ENCODE measurements around the gene SOX6. TPM values are rescaled to one million over a fixed set of nuclear protein-coding genes. Genes with fewer than 3 reads are reported as not detected.

SOX6 gene
- total RNA-seq, 1 donor from 2014 or later: 0.34 TPM

- Mint-ChIP-seq H3K4me3 (ENCODE audit: low read depth) (no peak overlapping the region), H3K27ac (no peak overlapping the region), H3K36me3 (ENCODE audit: low read depth) (no peaks in the 10 kb centered on the region), H3K9me3 (no peaks in the 10 kb centered on the region), H3K27me3 (ENCODE audit: low read depth) (no peaks in the 10 kb centered on the region), H3K4me1 (ENCODE audit: low read depth) (no peaks in the 10 kb centered on the region)
- DNase-seq (ENCODE audit: low spot score): no peak
- intact Hi-C loops (cut with micrococcal nuclease): no loop called here
Measured at GRCh38 chr11:16225623-16226022, 130.7 kb downstream of the SOX6 start.

GRCh38 chr11:16223558-16223957 lies 132.8 kb downstream of the SOX6 start:
- no peaks in the 10 kb centered on the region for H3K4me1 Mint-ChIP-seq (ENCODE audit: low read depth)
- no peaks in the 10 kb centered on the region for H3K27me3 Mint-ChIP-seq (ENCODE audit: low read depth)
- no peak for DNase-seq (ENCODE audit: low spot score)
- no peak overlapping the region for H3K27ac Mint-ChIP-seq
- no peaks in the 10 kb centered on the region for H3K9me3 Mint-ChIP-seq
- intact Hi-C loops (cut with micrococcal nuclease): no loop called here
- no peak overlapping the region for H3K4me3 Mint-ChIP-seq (ENCODE audit: low read depth)
- no peaks in the 10 kb centered on the region for H3K36me3 Mint-ChIP-seq (ENCODE audit: low read depth)

- Mint-ChIP-seq H3K27ac (no peak overlapping the region), H3K27me3 (ENCODE audit: low read depth) (no peaks in the 10 kb centered on the region), H3K4me3 (ENCODE audit: low read depth) (no peak overlapping the region), H3K36me3 (ENCODE audit: low read depth) (no peaks in the 10 kb centered on the region), H3K4me1 (ENCODE audit: low read depth) (no peaks in the 10 kb centered on the region), H3K9me3 (peaks cover 8% of the 10 kb centered on the region)
- DNase-seq (ENCODE audit: low spot score): no peak
- intact Hi-C loops (cut with micrococcal nuclease): no loop called here
Measured at GRCh38 chr11:16217631-16218030, 138.7 kb downstream of the SOX6 start.

- no peak for DNase-seq (ENCODE audit: low spot score)
- H3K27me3 Mint-ChIP-seq (ENCODE audit: low read depth): no peaks in the 10 kb centered on the region
- no peak overlapping the region for H3K27ac Mint-ChIP-seq
- no peaks in the 10 kb centered on the region for H3K4me1 Mint-ChIP-seq (ENCODE audit: low read depth)
- H3K36me3 Mint-ChIP-seq (ENCODE audit: low read depth): no peaks in the 10 kb centered on the region
- intact Hi-C loops (cut with micrococcal nuclease): no loop called here
- peaks cover 8% of the 10 kb centered on the region for H3K9me3 Mint-ChIP-seq
- H3K4me3 Mint-ChIP-seq (ENCODE audit: low read depth): no peak overlapping the region
Measured at GRCh38 chr11:16216831-16217230, 139.5 kb downstream of the SOX6 start.

- Mint-ChIP-seq H3K27me3 (ENCODE audit: low read depth) (no peaks in the 10 kb centered on the region), H3K36me3 (ENCODE audit: low read depth) (no peaks in the 10 kb centered on the region), H3K4me3 (ENCODE audit: low read depth) (no peak overlapping the region), H3K4me1 (ENCODE audit: low read depth) (no peaks in the 10 kb centered on the region), H3K27ac (no peak overlapping the region), H3K9me3 (peaks cover 8% of the 10 kb centered on the region)
- DNase-seq (ENCODE audit: low spot score): no peak
- intact Hi-C loops (cut with micrococcal nuclease): no loop called here
Measured at GRCh38 chr11:16215352-16215751, 141.0 kb downstream of the SOX6 start.

GRCh38 chr11:16211407-16211806 lies 144.9 kb downstream of the SOX6 start:
- Mint-ChIP-seq H3K36me3 (ENCODE audit: low read depth) (no peaks in the 10 kb centered on the region), H3K4me1 (ENCODE audit: low read depth) (no peaks in the 10 kb centered on the region), H3K27ac (no peak overlapping the region), H3K9me3 (peaks cover 4% of the 10 kb centered on the region), H3K27me3 (ENCODE audit: low read depth) (no peaks in the 10 kb centered on the region), H3K4me3 (ENCODE audit: low read depth) (no peak overlapping the region)
- no peak for DNase-seq (ENCODE audit: low spot score)
- intact Hi-C loops (cut with micrococcal nuclease): no loop called here

GRCh38 chr11:16204261-16204660 lies 152.1 kb downstream of the SOX6 start:
- Mint-ChIP-seq H3K4me1 (ENCODE audit: low read depth) (no peaks in the 10 kb centered on the region), H3K27me3 (ENCODE audit: low read depth) (no peaks in the 10 kb centered on the region), H3K4me3 (ENCODE audit: low read depth) (no peak overlapping the region), H3K36me3 (ENCODE audit: low read depth) (no peaks in the 10 kb centered on the region), H3K27ac (no peak overlapping the region), H3K9me3 (no peaks in the 10 kb centered on the region)
- no peak for DNase-seq (ENCODE audit: low spot score)
- intact Hi-C loops (cut with micrococcal nuclease): no loop called here

- Mint-ChIP-seq H3K27me3 (ENCODE audit: low read depth) (no peaks in the 10 kb centered on the region), H3K36me3 (ENCODE audit: low read depth) (no peaks in the 10 kb centered on the region), H3K4me3 (ENCODE audit: low read depth) (no peak overlapping the region), H3K27ac (no peak overlapping the region), H3K4me1 (ENCODE audit: low read depth) (no peaks in the 10 kb centered on the region), H3K9me3 (no peaks in the 10 kb centered on the region)
- DNase-seq (ENCODE audit: low spot score): no peak
- intact Hi-C loops (cut with micrococcal nuclease): no loop called here
Measured at GRCh38 chr11:16195651-16196050, 160.7 kb downstream of the SOX6 start.

GRCh38 chr11:16194566-16194965 lies 161.8 kb downstream of the SOX6 start:
- no peaks in the 10 kb centered on the region for H3K27me3 Mint-ChIP-seq (ENCODE audit: low read depth)
- H3K36me3 Mint-ChIP-seq (ENCODE audit: low read depth): no peaks in the 10 kb centered on the region
- no peak overlapping the region for H3K4me3 Mint-ChIP-seq (ENCODE audit: low read depth)
- DNase-seq (ENCODE audit: low spot score): no peak
- intact Hi-C loops (cut with micrococcal nuclease): no loop called here
- H3K9me3 Mint-ChIP-seq: no peaks in the 10 kb centered on the region
- H3K4me1 Mint-ChIP-seq (ENCODE audit: low read depth): no peaks in the 10 kb centered on the region
- H3K27ac Mint-ChIP-seq: no peak overlapping the region

- H3K4me3 Mint-ChIP-seq (ENCODE audit: low read depth): no peak overlapping the region
- no peak overlapping the region for H3K27ac Mint-ChIP-seq
- intact Hi-C loops (cut with micrococcal nuclease): no loop called here
- no peaks in the 10 kb centered on the region for H3K27me3 Mint-ChIP-seq (ENCODE audit: low read depth)
- H3K4me1 Mint-ChIP-seq (ENCODE audit: low read depth): no peaks in the 10 kb centered on the region
- H3K9me3 Mint-ChIP-seq: no peaks in the 10 kb centered on the region
- no peak for DNase-seq (ENCODE audit: low spot score)
- H3K36me3 Mint-ChIP-seq (ENCODE audit: low read depth): no peaks in the 10 kb centered on the region
Measured at GRCh38 chr11:16193897-16194381, 162.4 kb downstream of the SOX6 start.

- Mint-ChIP-seq H3K9me3 (no peaks in the 10 kb centered on the region), H3K4me3 (ENCODE audit: low read depth) (no peak overlapping the region), H3K27ac (no peak overlapping the region), H3K4me1 (ENCODE audit: low read depth) (no peaks in the 10 kb centered on the region), H3K36me3 (ENCODE audit: low read depth) (no peaks in the 10 kb centered on the region), H3K27me3 (ENCODE audit: low read depth) (no peaks in the 10 kb centered on the region)
- intact Hi-C loops (cut with micrococcal nuclease): no loop called here
- DNase-seq (ENCODE audit: low spot score): no peak
Measured at GRCh38 chr11:16191868-16192240, 164.5 kb downstream of the SOX6 start.

GRCh38 chr11:16191212-16191867 lies 165.0 kb downstream of the SOX6 start:
- Mint-ChIP-seq H3K4me3 (ENCODE audit: low read depth) (no peak overlapping the region), H3K27ac (no peak overlapping the region), H3K9me3 (no peaks in the 10 kb centered on the region), H3K4me1 (ENCODE audit: low read depth) (no peaks in the 10 kb centered on the region), H3K27me3 (ENCODE audit: low read depth) (no peaks in the 10 kb centered on the region), H3K36me3 (ENCODE audit: low read depth) (no peaks in the 10 kb centered on the region)
- intact Hi-C loops (cut with micrococcal nuclease): no loop called here
- DNase-seq (ENCODE audit: low spot score): no peak

- intact Hi-C loops (cut with micrococcal nuclease): no loop called here
- no peaks in the 10 kb centered on the region for H3K27me3 Mint-ChIP-seq (ENCODE audit: low read depth)
- DNase-seq (ENCODE audit: low spot score): no peak
Measured at GRCh38 chr11:16186680-16187079, 169.7 kb downstream of the SOX6 start.

GRCh38 chr11:16185042-16185441 lies 171.3 kb downstream of the SOX6 start:
- Mint-ChIP-seq H3K27ac (no peak overlapping the region), H3K9me3 (no peaks in the 10 kb centered on the region), H3K36me3 (ENCODE audit: low read depth) (no peaks in the 10 kb centered on the region), H3K4me3 (ENCODE audit: low read depth) (no peak overlapping the region), H3K27me3 (ENCODE audit: low read depth) (no peaks in the 10 kb centered on the region), H3K4me1 (ENCODE audit: low read depth) (no peaks in the 10 kb centered on the region)
- no peak for DNase-seq (ENCODE audit: low spot score)
- intact Hi-C loops (cut with micrococcal nuclease): no loop called here

More at GRCh38 chr11:16186680-16187079, 169.7 kb downstream of the SOX6 start:
- Mint-ChIP-seq H3K27ac (no peak overlapping the region), H3K36me3 (ENCODE audit: low read depth) (no peaks in the 10 kb centered on the region), H3K9me3 (no peaks in the 10 kb centered on the region), H3K4me3 (ENCODE audit: low read depth) (no peak overlapping the region), H3K4me1 (ENCODE audit: low read depth) (no peaks in the 10 kb centered on the region)
